ENCODE data around the gene BTBD16. TPM values are rescaled to one million over a fixed set of nuclear protein-coding genes. Genes with fewer than 3 reads are reported as not detected.

The BTBD16 gene
- total RNA-seq, 4 donors from 2014 or later, result not detected

DNA sequence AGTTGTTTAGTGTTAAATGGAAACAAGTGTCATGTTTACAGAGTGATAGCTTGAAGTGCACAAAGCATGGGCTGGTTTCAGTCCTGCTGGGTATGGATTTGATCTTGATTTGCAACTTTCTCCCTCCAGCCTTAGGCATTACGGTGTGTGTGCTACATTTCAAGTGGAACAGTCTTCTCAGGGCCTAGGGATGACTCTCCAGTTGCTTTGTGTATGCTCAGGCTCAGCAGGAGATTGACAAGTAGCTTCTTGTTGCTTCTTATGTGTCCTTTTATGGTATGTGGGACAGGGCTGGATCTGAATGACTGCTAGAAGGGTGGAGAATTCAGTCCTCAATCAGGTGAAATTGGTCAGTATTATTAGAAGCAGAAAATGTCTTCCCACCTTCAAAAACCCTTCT, 52.1 kb downstream of the BTBD16 start:
- Histone ChIP-seq H3K4me1 (no peaks in the 10 kb centered on the region), H3K9me3 (peaks cover 0 to 6% of the 10 kb centered on the region in 2 donors), H3K36me3 (no peaks in the 10 kb centered on the region), H3K4me3 (no peak overlapping the region), H3K27ac (no peak overlapping the region), H3K27me3 (no peaks in the 10 kb centered on the region)
- no peak for DNase-seq
- WGBS, 2 donors (ENCODE audit: low coverage in 1 of 2), result 88 to 95% methylated on average over 1 of the region's 1 CpG
- intact Hi-C loops (cut with DNase I; ENCODE audit: low total_unique reads), result no loop called here
- TF ChIP-seq CTCF (IDR thresholded peaks at IDR 0.05) (no peak), EP300 (IDR thresholded peaks at IDR 0.05; ENCODE audit: low read depth) (no peak), POLR2A (IDR thresholded peaks at IDR 0.05) (no peak)
- in situ Hi-C loops (cut with MboI; ENCODE audit: low pct_ligation_motif_present in 1 of 4, low pct_unique_long_range_greater_than_20kb in 1 of 4, low sequenced_read_pairs in 3 of 4), result no loop called here

GRCh38 chr10:122323941-122324675, 53.0 kb downstream of the BTBD16 start:
- no peak overlapping the region for H3K4me3 ChIP-seq
- no peak overlapping the region for H3K27ac ChIP-seq
- no peak for DNase-seq
- in situ Hi-C loops (cut with MboI; ENCODE audit: low pct_ligation_motif_present in 1 of 4, low pct_unique_long_range_greater_than_20kb in 1 of 4, low sequenced_read_pairs in 3 of 4), result no loop called here
- TF ChIP-seq CTCF (IDR thresholded peaks at IDR 0.05) (no peak), POLR2AphosphoS5 (IDR thresholded peaks at IDR 0.05) (no peak), POLR2A (IDR thresholded peaks at IDR 0.05) (no peak), EP300 (IDR thresholded peaks at IDR 0.05; ENCODE audit: low read depth) (no peak)
- no peaks in the 10 kb centered on the region for H3K36me3 ChIP-seq
- no peaks in the 10 kb centered on the region for H3K27me3 ChIP-seq
- H3K9me3 ChIP-seq, result peaks cover 0 to 6% of the 10 kb centered on the region in 2 donors
- intact Hi-C loops (cut with DNase I; ENCODE audit: low total_unique reads), result loop anchor here (1.0 kb wide), 1 partner anchor 35 kb away; no protein-coding TSS in a partner anchor
- 89% methylated on average over 1 to 5 of the region's 5 CpGs for WGBS, 2 donors (ENCODE audit: low coverage in 1 of 2)
- H3K4me1 ChIP-seq, result no peaks in the 10 kb centered on the region

- peaks cover 0 to 2% of the 10 kb centered on the region in 2 donors for H3K9me3 ChIP-seq
- in situ Hi-C loops (cut with MboI; ENCODE audit: low pct_ligation_motif_present in 1 of 4, low pct_unique_long_range_greater_than_20kb in 1 of 4, low sequenced_read_pairs in 3 of 4) (no loop called here), intact Hi-C loops (cut with DNase I; ENCODE audit: low total_unique reads) (no loop called here)
- WGBS, 2 donors (ENCODE audit: low coverage in 1 of 2), result 80% methylated on average over 2 of the region's 2 CpGs; no CpG with 5 or more reads in 1 of the 2 donors
- H3K4me1 ChIP-seq, result no peaks in the 10 kb centered on the region
- no peak overlapping the region for H3K4me3 ChIP-seq
- H3K27me3 ChIP-seq, result no peaks in the 10 kb centered on the region
- DNase-seq, result no peak
- no peak overlapping the region for H3K27ac ChIP-seq
- no peaks in the 10 kb centered on the region for H3K36me3 ChIP-seq
- TF ChIP-seq POLR2A (IDR thresholded peaks at IDR 0.05) (no peak), EP300 (IDR thresholded peaks at IDR 0.05; ENCODE audit: low read depth) (no peak), POLR2AphosphoS5 (IDR thresholded peaks at IDR 0.05) (no peak), CTCF (IDR thresholded peaks at IDR 0.05) (no peak)
Observed at GRCh38 chr10:122325235-122325634, 54.1 kb downstream of the BTBD16 start.

GRCh38 chr10:122326385-122326784, 55.3 kb downstream of the BTBD16 start:
- no peaks in the 10 kb centered on the region for H3K36me3 ChIP-seq
- H3K4me3 ChIP-seq, result no peak overlapping the region
- no peak for TF ChIP-seq CTCF (IDR thresholded peaks at IDR 0.05)
- no peak for TF ChIP-seq POLR2A (IDR thresholded peaks at IDR 0.05)
- TF ChIP-seq POLR2AphosphoS5 (IDR thresholded peaks at IDR 0.05), result no peak
- H3K4me1 ChIP-seq, result no peaks in the 10 kb centered on the region
- WGBS, 2 donors (ENCODE audit: low coverage in 1 of 2), result 84 to 90% methylated on average over 5 of the region's 5 CpGs
- H3K27ac ChIP-seq, result no peak overlapping the region
- H3K27me3 ChIP-seq, result no peaks in the 10 kb centered on the region
- in situ Hi-C loops (cut with MboI; ENCODE audit: low pct_ligation_motif_present in 1 of 4, low pct_unique_long_range_greater_than_20kb in 1 of 4, low sequenced_read_pairs in 3 of 4) (no loop called here), intact Hi-C loops (cut with DNase I; ENCODE audit: low total_unique reads) (no loop called here)
- no peak for DNase-seq
- H3K9me3 ChIP-seq, result no peaks in the 10 kb centered on the region

Data from transverse colon (tissue), 4 donors.